HL-60 (cell line): ENCODE results near the gene KIAA1671.

ENCODE experiments used
- POLR2AphosphoS5 ChIP-seq: IDR thresholded peaks from 2 replicates; pipeline ENCODE4 v1.6.1; 2012; ENCODE audit warnings: low read depth
- SPI1 ChIP-seq: IDR thresholded peaks from 2 replicates; pipeline ENCODE4 v1.6.1; 2012; ENCODE audit warnings: low read depth, mild to moderate bottlenecking, borderline replicate concordance

- TF ChIP-seq POLR2AphosphoS5 (no peak), SPI1 (no peak)
Measured at GRCh38 chr22:25139062-25139461, 186.5 kb downstream of the KIAA1671 start.
